GM12873 (cell line): ENCODE measurements around the gene CLPSL1.

Experiments used
- CTCF ChIP-seq: IDR thresholded peaks from 2 replicates; pipeline ENCODE4 v1.5.1; 2012; ENCODE audit warnings: low read depth, mild to moderate bottlenecking, moderate library complexity, low read length, control low read depth; ENCODE audit not compliant: insufficient read depth; ENCODE audit errors: missing control alignments

Gene CLPSL1

DNA sequence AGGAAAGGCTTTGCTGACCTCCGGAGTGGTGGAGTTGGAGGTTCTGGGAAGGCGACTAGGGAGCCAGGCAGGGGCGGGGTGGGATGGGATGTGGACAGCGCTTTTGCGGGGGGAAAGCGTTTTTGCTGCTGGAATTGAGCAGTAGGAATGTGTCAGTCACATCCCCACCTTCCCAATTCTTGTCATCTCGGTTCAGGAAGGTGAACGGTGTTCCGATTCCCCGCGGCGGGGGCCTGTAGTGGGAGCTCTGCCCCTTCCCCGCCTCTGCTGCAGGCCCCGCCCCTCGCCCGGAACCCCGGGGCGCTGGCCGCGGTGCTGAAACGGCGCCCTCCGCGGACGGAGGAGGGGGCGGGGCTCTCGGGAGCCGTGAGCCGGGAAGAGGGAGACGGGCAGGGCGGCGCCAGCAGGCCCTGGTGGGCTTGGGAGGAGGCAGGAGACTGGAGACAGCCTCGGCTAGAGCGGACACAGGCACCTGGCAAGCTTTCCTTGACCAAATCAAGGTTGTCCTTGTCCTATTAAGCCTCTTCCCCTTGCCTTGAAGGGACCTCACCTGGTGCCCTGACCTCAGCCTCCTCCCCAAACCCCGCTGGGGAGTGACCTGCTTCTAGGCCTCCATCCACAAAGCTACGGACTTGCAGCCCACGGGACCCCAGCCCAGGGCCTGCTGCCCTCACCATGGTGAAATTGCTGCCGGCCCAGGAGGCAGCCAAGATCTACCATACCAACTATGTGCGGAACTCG, 24.3 kb downstream of the CLPSL1 start, which contains the start of gene LHFPL5:
LHFPL5 (plus strand) TSS at position 357 of the 741 bp plus-strand sequence; CDS start at position 676, 319 bp downstream.
- no peak for TF ChIP-seq CTCF

GRCh38 chr6:35808688-35809087, 27.9 kb downstream of the CLPSL1 start:
- no peak for TF ChIP-seq CTCF

GRCh38 chr6:35809809-35810208, 29.0 kb downstream of the CLPSL1 start:
- TF ChIP-seq CTCF = no peak

GRCh38 chr6:35810971-35811698, 30.3 kb downstream of the CLPSL1 start:
- TF ChIP-seq CTCF = no peak

DNA sequence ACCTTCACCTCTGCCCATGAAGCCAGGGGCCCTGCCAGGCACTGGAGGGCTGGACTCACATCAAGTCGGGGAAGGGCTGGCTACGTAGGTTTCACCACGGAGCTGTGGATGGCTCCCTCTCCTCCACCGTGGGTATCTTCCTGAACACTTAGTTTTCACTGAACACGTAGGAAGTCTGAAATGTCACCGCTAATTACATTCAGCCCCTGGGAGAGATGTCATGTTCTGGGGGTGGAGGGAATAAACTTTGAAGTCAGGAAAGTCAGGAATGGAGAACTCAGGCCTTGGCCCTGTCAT, 30.8 kb downstream of the CLPSL1 start:
- TF ChIP-seq CTCF = no peak

GRCh38 chr6:35817515-35817914, 36.7 kb downstream of the CLPSL1 start:
- TF ChIP-seq CTCF = no peak

GRCh38 chr6:35823601-35824000, 42.8 kb downstream of the CLPSL1 start:
- no peak for TF ChIP-seq CTCF
